ENCODE results near the gene ABHD11.

DNA sequence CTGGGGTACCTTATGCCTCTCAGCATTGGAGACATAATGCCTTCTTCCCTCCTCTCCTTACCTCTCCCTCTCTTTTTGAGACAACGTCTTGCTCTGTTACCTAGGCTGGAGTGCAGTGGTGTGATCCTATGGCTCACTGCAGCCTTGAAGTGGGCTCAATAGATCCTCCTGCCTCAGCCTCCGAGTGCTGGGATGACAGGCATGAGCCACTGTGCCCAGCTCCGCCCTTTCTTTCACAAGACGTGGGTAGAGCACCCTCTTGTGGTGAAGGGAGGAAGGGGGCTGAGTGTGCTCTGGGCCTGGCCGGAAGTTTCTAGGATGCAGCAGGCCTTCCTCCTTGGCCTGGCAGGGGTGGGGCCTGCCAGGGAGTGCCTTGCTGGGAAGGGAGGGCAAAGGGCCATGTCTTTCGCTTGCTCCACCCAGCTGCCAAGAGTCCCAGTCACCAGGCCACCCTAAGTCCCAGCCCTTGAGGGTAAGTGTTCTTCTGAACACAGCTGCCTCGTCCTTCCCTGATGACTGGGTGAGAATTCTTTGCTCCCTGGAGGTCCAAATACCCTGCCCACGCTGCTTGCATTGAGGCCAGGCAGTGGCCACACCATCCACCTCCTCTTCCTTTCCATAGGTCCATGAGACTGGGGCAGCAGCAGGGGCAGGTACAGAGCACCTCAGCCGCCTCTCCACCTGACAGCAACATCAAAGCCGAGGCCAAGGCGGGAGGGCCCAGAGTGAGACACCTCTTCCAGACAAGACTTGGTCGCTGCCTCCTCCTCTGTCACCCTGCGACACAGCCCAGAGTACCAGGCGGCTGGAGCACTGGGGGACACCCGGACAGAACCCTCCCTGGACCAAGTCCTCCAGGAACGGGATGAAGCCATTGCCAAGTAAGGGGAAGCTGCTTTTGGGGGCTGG lies 3.7 kb downstream of the ABHD11 start:
- TF ChIP-seq CTCF (IDR thresholded peaks at IDR 0.05) (peak in 1 of 3 experiments; percentile 65), POLR2A (IDR thresholded peaks at IDR 0.05) (no peak), POLR2AphosphoS5 (IDR thresholded peaks at IDR 0.05; ENCODE audit: insufficient read depth in 1 of 2, low read depth in 1 of 2) (peak in 1 of 2 donors; percentile 57)

Data from vagina (tissue), 2 donors.